Activated CD4-positive, alpha-beta memory T cell treated with anti-CD3 and anti-CD28 coated beads, Interleukin-2, amount 10 ng/mL, durations not matched to agents 7 days and 5 days (primary cell): Measurements from ENCODE around the gene PRKD1. TPM values are rescaled to one million over a fixed set of nuclear protein-coding genes. Genes with fewer than 3 reads are reported as not detected.

Source experiments
- CTCF ChIA-PET: fragments of 350-600 bp; sonication (Branson Sonifier 250); formaldehyde crosslinking; loops from one replicate; lab custom pipeline; 2021; ENCODE audit warnings: antibody characterized with exemption, inconsistent platforms; lab: Charles Lee
- POLR2A ChIA-PET: fragments of 350-600 bp; sonication (Branson Sonifier 250); formaldehyde crosslinking; loops from one replicate; lab custom pipeline; 2021; ENCODE audit warnings: antibody characterized with exemption; lab: Charles Lee
- DNase-seq: peaks from one replicate; pipeline ENCODE4 v3.0.0-alpha.2; 2020
- H3K27ac Mint-ChIP-seq: one replicate; pipeline ENCODE4 v1.8.0; 2021; ENCODE audit warnings: mild to moderate bottlenecking, mixed read lengths
- H3K27me3 Mint-ChIP-seq: one replicate; pipeline ENCODE4 v1.8.0; 2021; ENCODE audit warnings: mixed read lengths
- H3K36me3 Mint-ChIP-seq: one replicate; pipeline ENCODE4 v1.8.0; 2021; ENCODE audit warnings: low read depth, mixed read lengths
- H3K4me1 Mint-ChIP-seq: one replicate; pipeline ENCODE4 v1.8.0; 2021; ENCODE audit warnings: mixed read lengths
- H3K4me3 Mint-ChIP-seq: one replicate; pipeline ENCODE4 v1.8.0; 2021; ENCODE audit warnings: mild to moderate bottlenecking, mixed read lengths
- H3K9me3 Mint-ChIP-seq: one replicate; pipeline ENCODE4 v1.8.0; 2021; ENCODE audit warnings: mixed read lengths
- total RNA-seq, 2 experiments: library from RNA; stranded (reverse); gene quantifications; one replicate each; pipeline ENCODE4 v1.2.3, GENCODE V29; 2021

PRKD1 gene
- total RNA-seq, 2 experiments from 2014 or later = not detected

DNA sequence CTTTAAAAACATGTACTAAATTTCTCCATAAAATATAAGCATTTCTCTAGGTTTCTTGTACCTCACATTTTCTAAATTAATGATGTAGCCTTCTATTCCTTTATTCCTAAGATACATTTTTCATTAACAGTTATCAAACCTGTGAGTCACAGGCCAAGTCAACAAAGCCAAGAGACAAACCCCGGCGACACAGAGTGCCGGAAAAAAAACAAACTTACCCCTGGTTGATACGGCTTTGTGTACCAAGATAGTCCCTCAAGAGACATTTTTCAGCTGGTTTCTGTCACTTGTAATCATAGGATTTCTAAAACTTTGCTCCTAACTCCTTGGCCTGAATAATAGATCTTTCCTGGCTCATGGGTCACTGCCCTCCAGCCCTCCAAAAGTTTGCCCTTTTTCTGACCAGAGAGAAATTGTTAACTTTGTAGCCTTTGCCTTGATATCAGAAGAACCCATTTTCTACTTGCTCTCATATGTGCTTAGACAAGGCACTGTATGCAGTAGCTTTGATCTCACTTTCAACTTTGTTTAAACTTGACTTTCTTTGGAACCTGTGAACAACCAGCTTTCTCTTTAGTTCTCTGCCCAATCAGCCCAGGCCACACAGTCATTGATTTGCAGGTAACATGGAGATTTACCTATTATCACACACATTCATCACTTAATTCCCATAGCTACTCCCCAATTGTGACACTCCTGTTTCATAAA lies 172.2 kb downstream of the PRKD1 start:
- Mint-ChIP-seq H3K27ac (no peak overlapping the region), H3K9me3 (peaks cover 10% of the 10 kb centered on the region), H3K36me3 (no peaks in the 10 kb centered on the region), H3K4me3 (no peak overlapping the region), H3K4me1 (no peaks in the 10 kb centered on the region), H3K27me3 (no peaks in the 10 kb centered on the region)
- ChIA-PET POLR2A (no interaction called here), CTCF (no interaction called here)
- DNase-seq = no peak

DNA sequence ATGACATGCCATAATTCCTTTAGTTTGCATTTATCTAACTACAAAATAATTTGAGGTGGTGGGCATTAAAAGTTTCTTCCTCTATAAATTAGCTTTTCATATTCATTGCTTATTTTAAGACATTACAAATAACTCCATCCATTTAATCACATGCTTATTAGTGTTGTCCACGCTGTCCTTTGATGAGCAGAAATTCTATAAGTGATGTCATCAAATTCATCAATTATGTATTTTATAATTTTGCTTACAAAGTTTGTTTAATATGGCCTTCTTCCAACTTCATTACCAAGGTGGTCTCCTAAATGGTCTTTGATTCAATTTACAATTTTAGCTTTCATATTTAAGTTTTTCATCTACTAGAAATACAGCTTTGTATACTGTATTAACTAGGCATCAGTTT lies 173.5 kb downstream of the PRKD1 start:
- Mint-ChIP-seq H3K27ac (no peak overlapping the region), H3K27me3 (no peaks in the 10 kb centered on the region), H3K9me3 (peaks cover 16% of the 10 kb centered on the region), H3K36me3 (no peaks in the 10 kb centered on the region), H3K4me1 (no peaks in the 10 kb centered on the region), H3K4me3 (no peak overlapping the region)
- POLR2A ChIA-PET = no interaction called here
- no peak for DNase-seq
- CTCF ChIA-PET = no interaction called here

- Mint-ChIP-seq H3K27ac (no peak overlapping the region), H3K27me3 (no peaks in the 10 kb centered on the region), H3K4me3 (no peak overlapping the region), H3K4me1 (no peaks in the 10 kb centered on the region), H3K9me3 (peaks cover 16% of the 10 kb centered on the region), H3K36me3 (no peaks in the 10 kb centered on the region)
- ChIA-PET POLR2A (no interaction called here), CTCF (no interaction called here)
- DNase-seq = no peak
Observed at GRCh38 chr14:29752221-29752923, 175.3 kb downstream of the PRKD1 start.

- no peaks in the 10 kb centered on the region for H3K36me3 Mint-ChIP-seq
- H3K4me1 Mint-ChIP-seq = no peaks in the 10 kb centered on the region
- CTCF ChIA-PET = no interaction called here
- POLR2A ChIA-PET = no interaction called here
- H3K27me3 Mint-ChIP-seq = no peaks in the 10 kb centered on the region
- no peak overlapping the region for H3K27ac Mint-ChIP-seq
- DNase-seq = no peak
- H3K4me3 Mint-ChIP-seq = no peak overlapping the region
- peaks cover 9% of the 10 kb centered on the region for H3K9me3 Mint-ChIP-seq
Observed at GRCh38 chr14:29749829-29750228, 177.8 kb downstream of the PRKD1 start.

GRCh38 chr14:29749327-29749726 lies 178.3 kb downstream of the PRKD1 start:
- Mint-ChIP-seq H3K27ac (no peak overlapping the region), H3K4me3 (no peak overlapping the region), H3K4me1 (no peaks in the 10 kb centered on the region), H3K9me3 (peaks cover 10% of the 10 kb centered on the region), H3K27me3 (no peaks in the 10 kb centered on the region), H3K36me3 (no peaks in the 10 kb centered on the region)
- no peak for DNase-seq
- ChIA-PET CTCF (no interaction called here), POLR2A (no interaction called here)

GRCh38 chr14:29745863-29746262 lies 181.8 kb downstream of the PRKD1 start:
- POLR2A ChIA-PET = no interaction called here

GRCh38 chr14:29743531-29743930 lies 184.1 kb downstream of the PRKD1 start:
- DNase-seq = no peak
- CTCF ChIA-PET = no interaction called here
- Mint-ChIP-seq H3K4me3 (no peak overlapping the region), H3K27ac (no peak overlapping the region), H3K27me3 (no peaks in the 10 kb centered on the region), H3K9me3 (peaks cover 10% of the 10 kb centered on the region), H3K4me1 (no peaks in the 10 kb centered on the region), H3K36me3 (no peaks in the 10 kb centered on the region)
- POLR2A ChIA-PET = no interaction called here

More at GRCh38 chr14:29745863-29746262, 181.8 kb downstream of the PRKD1 start:
- peaks cover 17% of the 10 kb centered on the region for H3K9me3 Mint-ChIP-seq
- CTCF ChIA-PET = no interaction called here
- H3K27ac Mint-ChIP-seq = no peak overlapping the region
- H3K4me3 Mint-ChIP-seq = no peak overlapping the region
- no peaks in the 10 kb centered on the region for H3K4me1 Mint-ChIP-seq
- DNase-seq = no peak
- no peaks in the 10 kb centered on the region for H3K36me3 Mint-ChIP-seq
- H3K27me3 Mint-ChIP-seq = no peaks in the 10 kb centered on the region

GRCh38 chr14:29741909-29742401 lies 185.7 kb downstream of the PRKD1 start:
- ChIA-PET POLR2A (no interaction called here), CTCF (no interaction called here)
- H3K9me3 Mint-ChIP-seq = peaks cover 10% of the 10 kb centered on the region
- H3K36me3 Mint-ChIP-seq = no peaks in the 10 kb centered on the region
- H3K27me3 Mint-ChIP-seq = no peaks in the 10 kb centered on the region
- H3K4me3 Mint-ChIP-seq = no peak overlapping the region
- no peak overlapping the region for H3K27ac Mint-ChIP-seq
- no peaks in the 10 kb centered on the region for H3K4me1 Mint-ChIP-seq
- no peak for DNase-seq

GRCh38 chr14:29740491-29740890 lies 187.2 kb downstream of the PRKD1 start:
- H3K9me3 Mint-ChIP-seq = peaks cover 13% of the 10 kb centered on the region
- no peaks in the 10 kb centered on the region for H3K27me3 Mint-ChIP-seq
- ChIA-PET CTCF (no interaction called here), POLR2A (no interaction called here)
- H3K27ac Mint-ChIP-seq = no peak overlapping the region
- H3K36me3 Mint-ChIP-seq = no peaks in the 10 kb centered on the region
- no peak overlapping the region for H3K4me3 Mint-ChIP-seq
- no peak for DNase-seq
- no peaks in the 10 kb centered on the region for H3K4me1 Mint-ChIP-seq

GRCh38 chr14:29738950-29739349 lies 188.7 kb downstream of the PRKD1 start:
- Mint-ChIP-seq H3K4me1 (no peaks in the 10 kb centered on the region), H3K27me3 (no peaks in the 10 kb centered on the region), H3K27ac (no peak overlapping the region), H3K4me3 (no peak overlapping the region), H3K9me3 (peaks cover 16% of the 10 kb centered on the region), H3K36me3 (no peaks in the 10 kb centered on the region)
- POLR2A ChIA-PET = no interaction called here
- DNase-seq = no peak
- CTCF ChIA-PET = no interaction called here

GRCh38 chr14:29738056-29738455 lies 189.6 kb downstream of the PRKD1 start:
- Mint-ChIP-seq H3K9me3 (peaks cover 11% of the 10 kb centered on the region), H3K27ac (no peak overlapping the region), H3K4me1 (no peaks in the 10 kb centered on the region), H3K4me3 (no peak overlapping the region), H3K36me3 (no peaks in the 10 kb centered on the region), H3K27me3 (no peaks in the 10 kb centered on the region)
- no peak for DNase-seq
- ChIA-PET CTCF (no interaction called here), POLR2A (no interaction called here)

- H3K27me3 Mint-ChIP-seq = no peaks in the 10 kb centered on the region
- H3K27ac Mint-ChIP-seq = no peak overlapping the region
- CTCF ChIA-PET = no interaction called here
- no peak overlapping the region for H3K4me3 Mint-ChIP-seq
- H3K9me3 Mint-ChIP-seq = peaks cover 14% of the 10 kb centered on the region
- no peaks in the 10 kb centered on the region for H3K36me3 Mint-ChIP-seq
- no peak for DNase-seq
- no peaks in the 10 kb centered on the region for H3K4me1 Mint-ChIP-seq
- POLR2A ChIA-PET = no interaction called here
Observed at GRCh38 chr14:29735459-29735858, 192.2 kb downstream of the PRKD1 start.

DNA sequence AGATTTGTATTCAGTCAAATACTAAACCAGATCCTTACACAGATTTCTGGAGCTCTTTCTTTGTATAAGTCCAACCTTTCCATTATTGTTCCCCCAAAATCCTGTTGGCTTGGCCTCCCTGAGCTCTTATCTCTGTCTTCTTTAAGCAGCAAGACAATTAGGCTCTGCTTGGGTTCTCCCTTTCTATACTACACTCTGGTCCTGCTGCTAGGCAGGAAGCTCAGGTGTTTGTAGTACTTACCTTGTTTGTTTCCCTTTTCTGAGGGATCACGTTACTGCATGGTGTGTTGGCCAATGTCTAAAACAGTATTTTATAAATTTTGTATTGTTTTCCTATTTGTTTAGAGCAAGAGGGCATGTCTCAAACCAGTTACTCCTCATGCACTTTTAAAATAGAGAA lies 192.9 kb downstream of the PRKD1 start:
- no peak for DNase-seq
- Mint-ChIP-seq H3K27me3 (no peaks in the 10 kb centered on the region), H3K4me1 (no peaks in the 10 kb centered on the region), H3K4me3 (no peak overlapping the region), H3K27ac (no peak overlapping the region), H3K36me3 (no peaks in the 10 kb centered on the region), H3K9me3 (peaks cover 14% of the 10 kb centered on the region)
- CTCF ChIA-PET = no interaction called here
- POLR2A ChIA-PET = no interaction called here
